ENCODE measurements around the gene ZCCHC7. TPM values are rescaled to one million over a fixed set of nuclear protein-coding genes. Genes with fewer than 3 reads are reported as not detected.
A peak's percentile ranks its signal among the peaks of the same experiment; 100 is the strongest.

Gene ZCCHC7
- total and polyA plus RNA-seq, 9 of the 15 experiments (the other 6 are each of a cell fraction or from before 2014, with no cell fraction given) = 34.1 to 68.9 (median 48.8) TPM

- TF ChIP-seq, protein P1, sequence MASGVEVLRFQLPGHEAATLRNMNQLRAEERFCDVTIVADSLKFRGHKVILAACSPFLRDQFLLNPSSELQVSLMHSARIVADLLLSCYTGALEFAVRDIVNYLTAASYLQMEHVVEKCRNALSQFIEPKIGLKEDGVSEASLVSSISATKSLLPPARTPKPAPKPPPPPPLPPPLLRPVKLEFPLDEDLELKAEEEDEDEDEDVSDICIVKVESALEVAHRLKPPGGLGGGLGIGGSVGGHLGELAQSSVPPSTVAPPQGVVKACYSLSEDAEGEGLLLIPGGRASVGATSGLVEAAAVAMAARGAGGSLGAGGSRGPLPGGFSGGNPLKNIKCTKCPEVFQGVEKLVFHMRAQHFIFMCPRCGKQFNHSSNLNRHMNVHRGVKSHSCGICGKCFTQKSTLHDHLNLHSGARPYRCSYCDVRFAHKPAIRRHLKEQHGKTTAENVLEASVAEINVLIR (CRISPR knock-in tag; IDR thresholded peaks at IDR 0.05) = peak; percentile 79
- TF ChIP-seq PPARD (CRISPR knock-in tag; IDR thresholded peaks at IDR 0.05) (no peak), CBFA2T3 (IDR thresholded peaks at IDR 0.05) (no peak), ETV1 (tag; conservative IDR thresholded peaks at IDR 0.05; ENCODE audit: low read depth) (peak; percentile 83), ZNF217 (CRISPR knock-in tag; IDR thresholded peaks at IDR 0.05) (peak; percentile 90; the same call in 1 of the 2 replicates), RAD21 (CRISPR knock-in tag; conservative IDR thresholded peaks at IDR 0.05 in 1 of 2, IDR thresholded peaks at IDR 0.05 in 1 of 2) (peak; percentile 15; a peak in 1 of 4 replicates), RERE (CRISPR knock-in tag; IDR thresholded peaks at IDR 0.05; ENCODE audit: borderline replicate concordance) (0 out of 2 replicates have a peak, but pooled peaks have one; percentile 94), MYBL2 (IDR thresholded peaks at IDR 0.05; ENCODE audit: low read depth) (no peak), MYBL2 (CRISPR knock-in tag; IDR thresholded peaks at IDR 0.05; ENCODE audit: borderline replicate concordance) (no peak), POLR2AphosphoS5 (IDR thresholded peaks at IDR 0.05; ENCODE audit: control insufficient read depth, insufficient read depth, low read depth, low read length) (peak; percentile 86), SIN3A (IDR thresholded peaks at IDR 0.05; ENCODE audit: borderline replicate concordance in 2 of 2, control insufficient read depth in 1 of 2, low read depth in 2 of 2, low read length in 2 of 2) (peak; percentile 17 to 86; a peak in 3 of 4 replicates)
- TF ChIP-seq, protein P2, sequence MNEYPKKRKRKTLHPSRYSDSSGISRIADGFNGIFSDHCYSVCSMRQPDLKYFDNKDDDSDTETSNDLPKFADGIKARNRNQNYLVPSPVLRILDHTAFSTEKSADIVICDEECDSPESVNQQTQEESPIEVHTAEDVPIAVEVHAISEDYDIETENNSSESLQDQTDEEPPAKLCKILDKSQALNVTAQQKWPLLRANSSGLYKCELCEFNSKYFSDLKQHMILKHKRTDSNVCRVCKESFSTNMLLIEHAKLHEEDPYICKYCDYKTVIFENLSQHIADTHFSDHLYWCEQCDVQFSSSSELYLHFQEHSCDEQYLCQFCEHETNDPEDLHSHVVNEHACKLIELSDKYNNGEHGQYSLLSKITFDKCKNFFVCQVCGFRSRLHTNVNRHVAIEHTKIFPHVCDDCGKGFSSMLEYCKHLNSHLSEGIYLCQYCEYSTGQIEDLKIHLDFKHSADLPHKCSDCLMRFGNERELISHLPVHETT (CRISPR knock-in tag; conservative IDR thresholded peaks at IDR 0.05 in 1 of 2, IDR thresholded peaks at IDR 0.05 in 1 of 2) = peak in 1 of 2 experiments; percentile 82; a peak in 1 of 4 replicates
These were observed at the start of gene ZCCHC7 (continued) for GRCh38 chr9:37119907-37120842.
